ENCODE results near the gene ABCC10. TPM values are rescaled to one million over a fixed set of nuclear protein-coding genes. Genes with fewer than 3 reads are reported as not detected.

The ABCC10 gene
- total and polyA plus RNA-seq, 2 donors from 2014 or later, result 12.0 to 30.2 TPM

GRCh38 chr6:43476746-43477145 lies 49.4 kb downstream of the ABCC10 start:
- H3K27ac ChIP-seq (ENCODE audit: low read depth in 2 of 2, low read length in 2 of 2), result no peak overlapping the region
- H3K27me3 ChIP-seq (ENCODE audit: control insufficient read depth, insufficient read depth, low read length), result no peaks in the 10 kb centered on the region
- no peaks in the 10 kb centered on the region for H3K36me3 ChIP-seq (ENCODE audit: control insufficient read depth in 2 of 3, insufficient read depth in 3 of 3, low read length in 3 of 3)
- intact Hi-C loops (cut with DNase I), result no loop called here
- no peak for FAIRE-seq
- no peak for DNase-seq
- H3K4me3 ChIP-seq (ENCODE audit: low read length in 3 of 3), result peak overlapping the region; percentile 59 to 78 (median 68)
- H3K9ac ChIP-seq (ENCODE audit: low read length in 3 of 3), result peak overlapping the region; percentile 21 to 92 (median 35)
- no peaks in the 10 kb centered on the region for H3K9me3 ChIP-seq (ENCODE audit: control insufficient read depth in 2 of 3, insufficient read depth in 1 of 3, low read length in 3 of 3)
- H3K4me1 ChIP-seq (ENCODE audit: control insufficient read depth in 2 of 3, insufficient read depth in 2 of 3, low read depth in 1 of 3, low read length in 3 of 3), result peaks cover 4 to 11% (median 6%) of the 10 kb centered on the region in 3 donors
- no peak for TF ChIP-seq CTCF (IDR thresholded peaks at IDR 0.05; ENCODE audit: borderline replicate concordance, extremely low read depth, insufficient read depth)

GRCh38 chr6:43477235-43478007 lies 50.1 kb downstream of the ABCC10 start, which contains the start of gene TJAP1:
TJAP1 (plus strand) TSS chr6:43477570; CDS start chr6:43499002, 21,432 bp downstream.
- intact Hi-C loops (cut with DNase I), result no loop called here
- no peak for TF ChIP-seq CTCF (IDR thresholded peaks at IDR 0.05; ENCODE audit: borderline replicate concordance, extremely low read depth, insufficient read depth)
- peaks cover 4 to 11% (median 6%) of the 10 kb centered on the region in 3 donors for H3K4me1 ChIP-seq (ENCODE audit: control insufficient read depth in 2 of 3, insufficient read depth in 2 of 3, low read depth in 1 of 3, low read length in 3 of 3)
- H3K9me3 ChIP-seq (ENCODE audit: control insufficient read depth in 2 of 3, insufficient read depth in 1 of 3, low read length in 3 of 3), result no peaks in the 10 kb centered on the region
- H3K36me3 ChIP-seq (ENCODE audit: control insufficient read depth in 2 of 3, insufficient read depth in 3 of 3, low read length in 3 of 3), result peaks cover 0 to under 1% (median 0%) of the 10 kb centered on the region in 3 donors
- peak within 1 kb of the TSS in 1 of 2 donors; percentile 65 for H3K27ac ChIP-seq (ENCODE audit: low read depth in 2 of 2, low read length in 2 of 2)
- FAIRE-seq (no peak), DNase-seq (peak; percentile 96 to 97 (median 97))
- no peaks in the 10 kb centered on the region for H3K27me3 ChIP-seq (ENCODE audit: control insufficient read depth, insufficient read depth, low read length)
- H3K4me3 ChIP-seq (ENCODE audit: low read length in 3 of 3), result peak within 1 kb of the TSS; percentile 59 to 81 (median 78)
- H3K9ac ChIP-seq (ENCODE audit: low read length in 3 of 3), result peak within 1 kb of the TSS; percentile 35 to 92 (median 83)

GRCh38 chr6:43478008-43478372 lies 50.6 kb downstream of the ABCC10 start:
- intact Hi-C loops (cut with DNase I), result no loop called here
- FAIRE-seq, result no peak

More at GRCh38 chr6:43478008-43478372, 50.6 kb downstream of the ABCC10 start:
- Histone ChIP-seq H3K36me3 (ENCODE audit: control insufficient read depth in 2 of 3, insufficient read depth in 3 of 3, low read length in 3 of 3) (peaks cover 0 to 2% (median 0%) of the 10 kb centered on the region in 3 donors), H3K4me3 (ENCODE audit: low read length in 3 of 3) (peak overlapping the region; percentile 59 to 81 (median 78)), H3K9ac (ENCODE audit: low read length in 3 of 3) (peak overlapping the region; percentile 20 to 92 (median 83)), H3K4me1 (ENCODE audit: control insufficient read depth in 2 of 3, insufficient read depth in 2 of 3, low read depth in 1 of 3, low read length in 3 of 3) (peaks cover 4 to 11% (median 6%) of the 10 kb centered on the region in 3 donors), H3K9me3 (ENCODE audit: control insufficient read depth in 2 of 3, insufficient read depth in 1 of 3, low read length in 3 of 3) (no peaks in the 10 kb centered on the region), H3K27ac (ENCODE audit: low read depth in 2 of 2, low read length in 2 of 2) (no peak overlapping the region), H3K27me3 (ENCODE audit: control insufficient read depth, insufficient read depth, low read length) (no peaks in the 10 kb centered on the region)
- no peak for TF ChIP-seq CTCF (IDR thresholded peaks at IDR 0.05; ENCODE audit: borderline replicate concordance, extremely low read depth, insufficient read depth)
- DNase-seq, result no peak

Measured in kidney (tissue), 14 donors.